ENCODE data around the gene OR6N1.

The OR6N1 gene, protein sequence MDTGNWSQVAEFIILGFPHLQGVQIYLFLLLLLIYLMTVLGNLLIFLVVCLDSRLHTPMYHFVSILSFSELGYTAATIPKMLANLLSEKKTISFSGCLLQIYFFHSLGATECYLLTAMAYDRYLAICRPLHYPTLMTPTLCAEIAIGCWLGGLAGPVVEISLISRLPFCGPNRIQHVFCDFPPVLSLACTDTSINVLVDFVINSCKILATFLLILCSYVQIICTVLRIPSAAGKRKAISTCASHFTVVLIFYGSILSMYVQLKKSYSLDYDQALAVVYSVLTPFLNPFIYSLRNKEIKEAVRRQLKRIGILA

DNA sequence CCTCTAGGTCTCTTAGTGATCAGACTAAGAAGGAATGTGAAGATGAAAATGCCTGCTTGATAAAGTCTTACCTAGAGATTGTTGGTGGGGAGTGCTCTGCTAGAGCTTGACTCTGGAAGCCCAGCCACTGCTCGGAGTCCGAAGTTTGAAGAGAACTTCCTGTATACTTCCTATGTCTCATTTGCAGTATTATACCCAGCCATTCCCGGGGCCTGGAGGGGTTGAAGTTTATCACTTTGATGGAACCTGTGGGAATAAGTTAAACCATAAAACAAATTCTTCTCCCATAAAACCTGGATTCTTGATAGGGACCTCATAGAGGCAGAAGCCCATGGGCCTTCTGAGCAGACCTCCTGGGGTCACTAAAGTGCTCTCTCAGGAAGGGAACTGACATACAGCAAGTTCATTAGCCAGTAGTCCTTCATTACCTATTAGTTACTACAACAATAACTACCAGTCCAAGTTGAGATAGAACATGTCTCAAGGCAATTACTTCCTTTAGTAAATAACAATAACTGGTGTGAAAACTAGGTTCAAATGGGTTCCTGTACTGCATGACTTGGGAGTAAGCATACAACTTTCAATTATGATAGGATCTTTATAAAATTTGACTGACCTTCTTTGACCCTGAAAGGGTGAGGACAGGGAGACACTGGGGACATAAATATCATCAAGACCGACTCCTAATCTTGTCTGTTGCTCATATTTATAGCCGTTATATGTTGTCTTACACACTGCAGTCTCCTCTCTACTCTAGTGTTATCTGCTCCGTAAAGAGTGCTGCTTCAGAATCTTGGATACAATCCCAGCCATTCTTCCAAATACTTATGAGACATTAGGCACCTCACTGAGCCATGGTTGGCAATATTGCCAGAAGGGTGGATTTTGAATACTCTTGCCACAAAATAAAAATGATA, at the start of gene OR6N1:
Gene OR6N1, minus strand, starts transcription at position 246 of the 917 bp plus-strand sequence. CDS start 5,513 bp downstream, outside the sequence.
- no peak for DNase-seq

DNA sequence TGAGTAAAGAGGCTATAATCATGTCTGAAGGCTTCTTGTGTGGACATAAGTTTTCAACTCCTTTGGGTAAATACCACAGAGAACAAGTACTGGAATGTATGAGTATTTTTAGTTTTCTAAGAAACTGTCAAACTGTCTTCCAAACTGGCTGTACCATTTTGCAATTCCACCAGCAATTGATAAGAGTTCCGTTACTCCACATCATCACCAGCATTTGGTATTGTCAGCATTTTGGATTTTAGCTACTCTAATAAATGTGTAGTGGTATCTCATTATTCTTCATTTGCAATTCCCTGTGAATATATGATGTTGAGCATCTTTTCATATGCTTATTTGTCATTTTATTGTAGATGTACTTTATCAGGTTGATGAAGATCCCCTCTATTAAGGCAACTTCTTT, 49.7 kb upstream of the OR6N1 start:
- DNase-seq: no peak

DNA sequence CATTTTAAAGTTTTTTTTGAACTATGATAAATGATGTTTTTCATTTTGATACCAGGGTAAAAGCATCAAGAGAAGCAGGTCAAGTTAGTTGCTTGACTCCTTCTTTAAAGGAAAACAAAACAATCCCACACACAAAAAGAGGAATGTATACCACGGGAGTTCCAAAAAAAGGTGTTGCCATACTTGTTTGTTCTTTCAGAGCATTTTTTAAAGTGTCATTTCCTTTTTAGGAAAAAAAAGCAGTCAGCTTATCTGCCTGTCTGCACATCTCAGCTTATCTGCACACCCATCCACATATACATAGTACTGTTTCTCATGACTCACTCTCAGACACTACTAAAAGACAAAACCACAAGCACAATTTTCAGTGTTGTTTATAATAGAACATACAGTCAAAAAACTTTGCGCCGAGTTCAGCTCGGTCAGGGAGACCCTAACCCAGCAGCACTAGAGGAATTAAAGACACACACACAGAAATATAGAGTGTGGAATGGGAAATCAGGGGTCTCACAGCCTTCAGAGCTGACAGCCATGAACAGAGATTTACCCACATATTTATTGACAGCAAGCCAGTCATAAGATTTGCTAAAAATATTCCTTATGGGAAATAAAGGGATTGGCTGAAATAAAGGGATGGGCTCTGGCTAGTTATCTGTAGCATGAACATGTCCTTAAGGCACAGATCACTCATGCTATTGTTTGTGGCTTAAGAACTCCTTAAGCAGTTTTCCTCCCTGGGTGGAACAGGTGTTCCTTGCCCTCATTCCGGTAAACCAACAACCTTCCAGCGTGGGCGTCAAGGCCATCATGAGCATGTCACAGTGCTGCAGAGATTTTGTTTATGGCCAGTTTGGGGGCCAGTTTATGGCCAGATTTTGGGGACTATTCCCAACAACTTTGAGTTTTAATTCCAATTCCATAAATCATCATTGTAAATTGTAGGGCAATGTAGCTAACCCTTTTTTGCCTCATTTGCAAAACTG, 47.8 kb upstream of the OR6N1 start:
- DNase-seq: no peak

DNA sequence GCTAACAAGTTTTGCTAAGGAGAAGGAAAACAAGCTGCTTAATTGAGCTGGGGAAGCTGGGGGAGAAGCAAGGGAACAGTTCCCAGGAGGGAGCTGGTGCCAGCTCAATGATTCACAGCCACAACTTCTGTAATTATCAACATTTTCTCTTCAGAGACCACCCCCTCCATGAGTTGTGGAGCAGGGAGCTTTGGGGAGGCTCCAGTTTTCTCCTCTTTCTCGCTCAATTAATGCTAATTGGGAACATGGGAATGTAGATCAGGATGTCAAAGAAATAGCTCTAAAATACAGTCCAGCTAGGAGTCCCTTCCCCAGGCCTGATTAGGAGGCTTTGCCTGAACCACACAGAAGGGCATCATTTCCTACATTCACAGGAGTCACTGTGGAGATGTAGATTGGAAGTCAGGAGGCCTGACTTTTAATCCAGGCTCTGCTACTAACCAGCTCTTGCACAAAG, 47.0 kb upstream of the OR6N1 start:
- no peak for DNase-seq

DNA sequence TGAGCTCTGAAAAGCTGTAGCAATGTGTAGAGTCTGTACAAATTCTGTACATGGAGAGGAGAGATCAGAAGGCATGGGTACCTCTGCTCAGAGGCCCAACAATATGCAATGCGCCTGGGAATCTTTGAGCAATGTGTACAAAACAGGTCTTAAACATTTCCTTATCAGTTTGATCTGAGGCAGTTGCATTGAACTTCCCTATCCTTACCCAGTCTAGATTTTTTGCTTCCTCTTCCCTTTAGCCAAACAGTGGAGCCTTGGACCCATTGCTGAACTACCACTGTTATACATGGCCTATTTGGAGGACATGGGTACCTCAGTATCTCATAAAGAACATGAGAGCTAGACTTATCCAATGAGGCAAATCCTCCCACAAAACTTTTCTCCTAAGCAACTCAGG, 46.6 kb upstream of the OR6N1 start:
- DNase-seq: no peak

DNA sequence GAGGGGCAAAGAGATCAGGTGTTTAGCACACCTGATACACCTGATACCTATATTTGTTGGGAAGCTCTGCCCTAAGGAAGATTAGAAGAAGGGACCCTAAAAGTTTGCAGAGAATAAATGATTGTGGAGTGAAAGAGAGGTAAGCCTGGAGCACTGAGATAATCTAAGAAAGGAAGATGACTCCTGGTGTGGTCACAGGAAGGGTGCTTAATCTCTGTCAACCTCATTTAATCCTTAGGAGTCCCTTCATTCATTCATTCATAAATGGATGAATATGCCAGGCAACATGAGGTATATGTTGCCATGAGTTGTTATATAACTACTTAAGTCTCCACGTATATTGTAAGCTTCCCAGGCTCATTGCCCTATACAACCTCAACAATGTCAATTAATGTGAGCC, 43.0 kb upstream of the OR6N1 start:
- no peak for DNase-seq

DNA sequence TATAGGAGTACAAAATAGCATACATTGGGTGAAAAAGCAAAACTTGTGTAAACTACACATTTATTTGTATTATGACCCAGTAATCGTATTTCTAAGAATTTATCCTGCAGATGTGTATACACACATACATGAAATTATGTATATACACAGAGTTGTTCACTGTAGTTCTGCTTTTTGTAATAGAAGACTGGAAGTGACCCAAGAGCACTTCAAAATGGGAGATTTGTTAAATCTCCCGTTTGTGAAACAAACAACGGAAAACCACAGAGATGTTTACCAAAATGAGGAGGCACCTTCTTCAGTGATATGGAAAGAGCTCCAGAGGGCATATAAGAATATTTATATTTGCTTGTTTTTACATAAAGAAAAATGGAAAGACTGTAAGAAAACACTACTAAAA, 41.2 kb upstream of the OR6N1 start:
- no peak for DNase-seq

DNA sequence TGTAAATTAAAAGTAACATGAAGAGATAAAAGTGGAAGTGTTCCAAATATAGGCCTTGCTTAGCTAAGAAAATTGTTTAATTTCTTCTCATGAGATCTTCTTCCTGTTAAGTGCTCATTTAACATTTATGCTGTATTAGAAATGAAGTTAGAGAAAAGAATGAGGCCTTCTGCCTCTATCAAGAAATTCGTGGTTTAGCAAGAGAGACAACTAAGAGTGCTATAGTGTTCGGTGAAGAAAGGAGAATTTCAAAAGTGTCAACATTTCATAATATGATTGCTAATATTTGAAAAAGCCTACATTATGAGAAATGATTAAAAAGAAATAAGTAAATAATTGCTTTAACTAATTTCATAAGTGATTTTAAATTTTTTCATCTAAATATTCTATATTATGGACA, 40.3 kb upstream of the OR6N1 start:
- no peak for DNase-seq

DNA sequence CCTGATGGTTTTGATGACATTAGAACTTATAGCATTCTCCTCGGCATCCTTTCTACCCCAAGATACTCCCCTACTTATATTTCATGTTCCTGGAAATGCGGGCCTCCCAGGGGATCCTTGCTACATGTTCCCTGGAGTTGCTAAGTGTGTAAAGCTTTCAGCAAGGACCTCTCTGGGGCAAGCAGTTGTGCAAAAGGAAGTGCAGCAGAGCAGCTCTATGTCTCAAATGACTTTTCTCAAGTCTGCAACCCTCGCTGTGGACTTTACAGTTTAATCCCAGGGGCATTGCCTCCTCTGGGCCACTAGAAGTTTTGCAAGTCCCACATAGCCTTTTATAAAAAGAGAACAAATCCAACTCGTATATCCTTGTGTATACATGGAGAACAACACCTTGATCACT, 38.3 kb upstream of the OR6N1 start:
- DNase-seq: no peak

DNA sequence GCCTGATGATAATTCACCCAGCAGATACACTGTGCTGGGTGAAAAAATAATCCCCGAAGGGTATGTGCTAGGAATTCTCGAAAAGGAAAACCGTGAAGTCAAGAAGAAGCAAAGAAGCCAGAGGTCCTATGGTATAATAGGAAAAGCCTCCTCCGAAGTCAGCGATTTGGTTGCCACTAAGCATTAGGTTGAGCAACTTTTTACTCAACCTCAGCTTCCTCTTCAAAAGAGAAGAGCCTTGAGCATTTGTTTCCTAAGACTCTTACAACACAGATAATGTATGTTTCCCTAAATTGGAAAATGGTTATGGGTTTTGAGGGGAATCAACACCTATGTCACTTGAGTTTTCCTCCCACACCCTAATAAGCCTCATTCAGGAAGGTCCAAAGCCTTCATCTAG, 37.9 kb upstream of the OR6N1 start:
- no peak for DNase-seq

DNA sequence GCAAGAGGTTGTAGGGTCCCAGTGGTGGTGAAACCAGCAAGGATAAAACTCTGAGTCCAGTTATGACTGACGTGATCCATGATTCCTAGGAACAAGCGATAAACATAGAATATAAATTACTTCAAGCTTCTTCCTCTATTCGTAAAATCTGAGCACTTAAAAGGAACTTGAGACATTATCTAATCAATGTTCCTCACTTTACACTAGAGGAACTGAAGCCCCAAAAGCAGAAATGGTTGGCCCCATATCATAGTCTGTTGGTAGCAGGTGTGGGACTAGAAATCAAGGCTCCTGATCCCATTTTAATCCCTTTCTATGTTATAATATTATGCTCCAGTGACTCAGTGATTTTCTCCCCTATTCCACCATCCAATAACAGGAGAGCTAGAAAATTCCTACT, 37.3 kb upstream of the OR6N1 start:
- no peak for DNase-seq

DNA sequence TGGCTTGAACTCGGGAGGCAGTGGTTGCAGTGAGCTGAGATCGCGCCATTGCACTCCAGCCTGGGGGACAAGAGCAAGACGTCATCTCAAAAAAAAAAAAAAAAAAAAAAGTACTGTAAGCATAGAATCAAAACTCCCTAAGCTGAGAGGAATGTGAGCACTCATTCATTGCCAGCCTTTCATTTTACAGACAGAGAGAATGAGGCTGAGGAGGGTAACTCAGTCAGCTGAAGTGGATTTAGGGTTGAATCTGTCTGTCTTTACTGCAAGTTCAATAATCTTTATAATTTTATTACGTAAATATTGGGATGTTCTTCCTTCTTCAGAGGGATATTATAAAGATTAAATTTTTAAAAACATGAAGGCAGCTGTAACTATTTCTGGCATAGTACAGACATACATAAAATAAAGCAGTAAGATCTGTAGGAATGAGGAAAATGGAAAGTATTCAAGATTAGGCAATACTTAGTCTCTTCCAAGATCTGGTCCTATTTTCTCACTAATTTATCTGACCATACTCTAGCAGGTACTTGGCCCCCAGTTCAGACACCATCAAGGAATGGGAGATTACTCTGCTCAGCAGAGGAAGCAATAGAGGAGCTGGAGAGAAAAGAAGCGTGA, 35.0 kb upstream of the OR6N1 start:
- no peak for DNase-seq

DNA sequence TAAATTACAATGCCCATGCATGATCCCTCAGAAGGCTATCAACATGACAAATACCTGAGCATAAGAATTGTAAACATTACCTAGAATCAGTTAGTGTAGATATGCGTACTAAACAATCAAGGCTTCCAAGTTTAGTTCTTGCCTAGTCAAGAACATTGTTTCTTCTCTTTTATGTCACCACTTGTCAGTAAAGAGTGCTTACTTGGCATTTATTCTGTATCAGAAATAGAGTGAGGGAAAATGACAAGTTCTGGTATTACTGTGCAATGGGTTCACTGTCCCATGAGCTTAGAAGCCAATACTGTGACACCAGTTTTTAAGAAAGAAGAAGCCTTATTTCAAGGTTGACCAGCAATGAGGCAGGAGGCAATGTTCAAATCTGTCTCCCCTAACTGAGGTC, 31.7 kb upstream of the OR6N1 start:
- no peak for DNase-seq

DNA sequence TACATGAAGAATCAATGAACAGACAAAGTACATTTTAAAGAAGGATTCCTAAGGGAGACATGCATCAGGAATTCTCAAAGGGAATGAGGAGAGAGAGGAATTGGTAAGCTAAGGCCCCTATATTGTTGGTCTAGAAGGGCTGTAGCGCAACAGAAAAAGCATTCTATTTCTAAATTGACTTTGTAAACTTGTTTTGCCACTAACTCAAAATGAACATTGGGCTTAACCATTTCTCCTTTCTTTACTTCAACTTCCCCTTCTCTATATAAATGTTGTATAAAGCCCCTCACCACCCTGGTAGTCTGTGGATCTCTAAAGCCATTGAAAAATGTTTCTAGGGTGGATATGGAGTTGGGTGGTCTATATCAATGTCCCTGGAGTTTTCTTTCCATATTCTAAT, 29.4 kb upstream of the OR6N1 start:
- DNase-seq: no peak

DNA sequence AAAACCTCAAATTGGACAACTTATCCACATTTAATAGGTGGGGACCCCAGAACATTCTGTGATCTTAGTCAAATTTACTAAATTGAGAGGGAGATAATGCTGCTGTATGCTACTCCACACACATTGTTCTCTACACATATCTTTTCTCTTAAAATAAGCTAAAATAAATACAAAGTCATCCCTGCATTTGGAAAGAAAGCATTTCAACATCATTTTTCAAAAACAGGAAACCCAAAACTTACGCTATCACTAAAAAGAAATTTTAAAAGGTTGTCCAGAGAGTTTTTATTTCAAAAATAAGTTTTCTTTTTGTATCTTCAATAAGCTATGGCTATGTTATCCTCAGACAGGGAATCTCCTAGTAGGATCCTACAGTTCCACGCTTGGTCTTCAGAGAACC, 28.5 kb upstream of the OR6N1 start:
- no peak for DNase-seq

DNA sequence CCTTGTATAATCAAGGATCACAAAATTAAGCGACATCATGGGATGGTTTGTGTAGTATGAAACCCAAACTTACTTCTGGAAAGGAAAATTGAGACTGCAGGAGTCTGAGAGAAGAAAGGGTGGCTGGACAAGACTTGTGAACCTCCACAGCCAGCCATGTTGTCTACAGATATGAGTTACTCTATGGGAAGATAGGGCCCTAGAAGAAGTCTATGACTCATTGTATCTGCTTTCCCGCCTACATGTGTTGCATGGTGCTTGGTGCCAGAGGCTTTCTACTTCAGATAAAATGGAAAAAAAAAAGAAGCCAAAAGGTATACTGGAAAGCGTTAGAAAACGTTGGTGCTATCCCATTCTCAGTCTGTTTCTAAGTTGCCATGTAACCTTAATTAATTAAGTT, 27.7 kb upstream of the OR6N1 start:
- no peak for DNase-seq

DNA sequence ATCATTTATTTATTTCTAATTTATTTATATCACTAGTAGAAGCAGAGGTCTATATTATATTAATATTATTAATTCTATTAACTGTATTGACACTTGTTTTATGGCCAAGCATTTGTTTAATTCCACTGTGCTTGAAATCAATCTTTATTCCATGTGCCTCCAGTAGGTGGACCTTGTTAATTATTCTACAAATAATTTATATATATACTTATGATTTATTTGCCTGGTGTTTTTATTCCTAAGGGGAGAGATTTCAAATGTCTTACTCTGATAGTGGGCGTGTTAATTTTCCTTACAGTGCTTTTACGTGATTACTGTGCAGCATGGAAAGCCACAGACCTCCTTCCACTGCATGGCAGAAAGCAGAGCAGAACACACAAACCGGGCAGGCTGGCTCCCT, 26.5 kb upstream of the OR6N1 start:
- no peak for DNase-seq

DNA sequence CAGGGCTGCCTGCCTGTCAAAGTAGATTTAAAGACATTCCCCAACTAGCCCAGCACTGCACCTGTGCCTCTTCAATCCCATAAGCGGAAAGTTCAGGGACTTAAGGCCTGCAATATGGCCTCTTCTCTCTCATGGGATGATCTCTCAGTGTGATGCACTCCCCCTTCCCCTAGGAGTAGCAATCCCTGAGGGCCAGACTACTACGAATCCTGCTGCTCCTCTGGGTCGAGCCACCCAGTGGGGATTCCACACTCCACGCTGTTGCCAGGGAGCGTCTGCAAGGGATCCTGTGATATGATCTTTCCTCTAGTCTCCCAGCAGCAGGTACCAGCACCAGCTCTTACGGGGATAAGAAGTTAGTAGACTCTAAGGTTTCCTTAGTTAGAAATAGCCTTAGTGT, 22.3 kb upstream of the OR6N1 start:
- DNase-seq: no peak

DNA sequence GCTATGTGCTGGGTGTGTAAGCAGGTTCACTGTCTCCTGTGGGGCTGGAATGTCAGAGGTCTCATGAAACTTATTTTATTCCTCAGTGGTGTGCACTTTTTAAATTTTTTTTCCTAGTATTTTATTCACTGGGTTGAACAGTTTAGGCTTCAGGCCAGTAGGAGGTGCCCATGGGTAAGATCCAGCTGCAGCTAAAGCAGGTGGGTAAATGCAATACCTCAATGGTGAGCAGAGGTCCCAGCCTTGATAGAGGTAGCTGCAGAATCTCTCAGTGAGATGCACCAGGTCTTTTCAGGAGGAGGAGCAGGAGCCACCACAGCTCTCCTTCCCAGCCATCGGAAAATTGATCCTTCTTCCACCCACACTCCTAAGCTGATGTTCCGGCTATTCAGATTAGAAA, 21.6 kb upstream of the OR6N1 start:
- no peak for DNase-seq

DNA sequence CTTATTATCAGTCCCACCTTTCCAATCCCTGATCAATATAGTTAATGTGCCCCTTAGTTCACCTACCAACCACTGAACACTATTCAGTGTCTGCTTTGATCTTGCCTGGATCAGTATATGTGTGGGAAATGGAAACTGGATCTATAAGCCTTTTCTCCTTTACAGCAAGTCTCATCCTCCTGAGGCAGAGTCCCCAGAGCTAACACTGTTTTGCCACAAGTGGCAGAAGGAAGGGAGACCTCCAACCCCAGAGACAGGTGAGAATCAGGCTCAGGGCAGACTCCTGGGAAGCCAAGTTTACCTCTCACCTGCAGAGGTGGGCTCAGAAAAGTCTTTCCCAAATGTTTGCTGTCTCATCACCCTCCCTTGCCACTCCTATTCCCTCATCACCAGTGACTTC, 9.1 kb upstream of the OR6N1 start, which contains the start of gene OR6N2:
Gene OR6N2, minus strand, starts transcription at position 101 of the 400 bp plus-strand sequence. CDS start 3,569 bp downstream, outside the sequence.
- DNase-seq: no peak

DNA sequence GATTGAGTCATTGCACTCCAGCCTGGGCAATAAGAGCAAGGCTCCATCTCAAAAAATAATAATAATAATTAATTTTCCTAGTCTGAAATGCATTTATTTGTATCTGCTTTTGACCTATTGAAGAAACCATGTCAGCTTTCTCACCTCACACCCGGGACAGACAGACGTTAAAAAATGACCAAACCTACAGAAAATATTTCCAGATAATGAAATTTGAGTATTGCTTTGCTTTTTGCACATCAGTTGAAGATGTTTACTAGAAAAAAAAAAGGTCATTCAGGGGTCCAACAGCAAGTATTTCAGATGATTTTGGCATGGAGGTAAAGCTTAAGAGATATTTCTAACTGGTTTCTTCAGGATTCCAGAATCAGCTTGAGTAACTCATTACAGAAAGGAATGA, 17.6 kb downstream of the OR6N1 start, which contains the start of gene OR6K6:
Gene OR6K6, plus strand, starts transcription at position 301 of the 400 bp plus-strand sequence. CDS start 168 bp downstream, outside the sequence.
- no peak for DNase-seq

DNA sequence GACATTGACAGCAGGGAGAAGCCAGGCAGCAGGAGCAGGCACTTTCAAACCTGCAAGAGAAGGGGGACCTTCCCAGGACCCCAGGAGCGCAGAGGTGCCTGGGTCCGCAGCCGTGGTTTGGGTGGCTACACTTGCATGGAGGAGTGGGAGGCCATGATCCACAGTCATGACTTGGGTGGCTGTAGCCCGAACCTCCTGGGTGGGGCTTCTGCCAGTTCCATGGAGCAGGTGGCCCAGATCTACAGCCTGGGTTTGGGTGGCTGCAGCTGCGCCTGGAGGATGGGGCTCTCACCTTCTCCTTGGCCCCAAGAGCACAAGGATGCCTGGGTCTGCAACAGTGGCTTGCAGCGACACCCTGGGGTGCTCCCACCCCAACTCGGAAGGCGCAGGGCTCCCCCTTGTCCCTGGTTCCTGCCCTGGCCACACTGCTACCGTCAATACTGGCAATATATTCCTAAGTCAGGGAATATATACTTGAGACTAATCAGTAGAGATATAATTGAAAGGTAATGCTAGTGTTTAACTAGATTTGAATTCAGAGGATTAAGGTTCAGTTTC, 19.8 kb downstream of the OR6N1 start:
- no peak for DNase-seq
